IPS-11a (cell line): ENCODE data around the gene ANKS1B.

Source experiments
- H3K4me3 ChIP-seq: one replicate; pipeline ENCODE4 v1.5.1; 2013; ENCODE audit warnings: low read depth, low read length, control low read depth

Gene ANKS1B

DNA sequence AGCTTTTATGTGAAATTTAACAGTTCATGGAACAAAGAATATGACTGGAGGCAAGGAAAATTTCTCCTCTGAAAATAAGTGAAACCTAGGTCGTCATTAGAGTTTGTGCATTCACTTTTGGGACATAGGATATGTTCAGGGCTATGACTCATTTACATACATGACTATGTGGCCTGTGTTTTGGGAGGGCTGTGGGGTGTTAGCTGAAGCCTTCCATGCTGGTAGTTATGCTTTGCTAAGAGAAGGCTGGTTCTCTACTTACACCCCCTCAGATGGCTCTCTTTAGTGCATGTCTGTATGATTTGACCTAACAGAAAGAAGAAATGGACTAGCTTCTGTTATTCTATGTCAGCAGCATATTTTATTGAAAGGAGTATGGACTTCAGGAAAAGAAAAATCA is 753.7 kb downstream of the ANKS1B start:
- H3K4me3 ChIP-seq = no peak overlapping the region

- H3K4me3 ChIP-seq = no peak overlapping the region
These were observed 760.5 kb downstream of the ANKS1B start for GRCh38 chr12:99224237-99224636.

- H3K4me3 ChIP-seq = no peak overlapping the region
These were observed 761.2 kb downstream of the ANKS1B start for GRCh38 chr12:99223579-99223978.

DNA sequence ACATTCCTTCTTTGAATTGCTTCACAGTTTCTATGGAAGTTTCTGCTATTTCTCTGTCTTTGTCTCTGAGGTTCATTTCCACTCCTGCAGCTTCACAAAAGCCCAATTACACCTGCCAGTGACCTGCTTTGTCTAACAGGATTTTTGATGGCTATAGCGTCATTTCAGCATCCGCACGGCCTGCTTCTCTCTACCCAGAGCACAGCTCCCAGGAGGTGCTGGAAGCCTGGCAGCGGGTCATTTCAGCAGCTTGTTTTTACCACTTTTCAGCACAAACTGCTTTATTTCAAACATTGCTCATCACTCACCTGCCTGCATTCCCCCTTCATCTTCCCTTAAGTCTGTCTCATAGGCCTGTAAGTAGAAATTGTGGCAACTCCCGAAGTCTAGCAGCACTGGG is 771.7 kb downstream of the ANKS1B start:
- no peak overlapping the region for H3K4me3 ChIP-seq

GRCh38 chr12:99212275-99212674 is 772.5 kb downstream of the ANKS1B start:
- no peak overlapping the region for H3K4me3 ChIP-seq

- H3K4me3 ChIP-seq = no peak overlapping the region
These were observed 779.6 kb downstream of the ANKS1B start for GRCh38 chr12:99205111-99205510.

DNA sequence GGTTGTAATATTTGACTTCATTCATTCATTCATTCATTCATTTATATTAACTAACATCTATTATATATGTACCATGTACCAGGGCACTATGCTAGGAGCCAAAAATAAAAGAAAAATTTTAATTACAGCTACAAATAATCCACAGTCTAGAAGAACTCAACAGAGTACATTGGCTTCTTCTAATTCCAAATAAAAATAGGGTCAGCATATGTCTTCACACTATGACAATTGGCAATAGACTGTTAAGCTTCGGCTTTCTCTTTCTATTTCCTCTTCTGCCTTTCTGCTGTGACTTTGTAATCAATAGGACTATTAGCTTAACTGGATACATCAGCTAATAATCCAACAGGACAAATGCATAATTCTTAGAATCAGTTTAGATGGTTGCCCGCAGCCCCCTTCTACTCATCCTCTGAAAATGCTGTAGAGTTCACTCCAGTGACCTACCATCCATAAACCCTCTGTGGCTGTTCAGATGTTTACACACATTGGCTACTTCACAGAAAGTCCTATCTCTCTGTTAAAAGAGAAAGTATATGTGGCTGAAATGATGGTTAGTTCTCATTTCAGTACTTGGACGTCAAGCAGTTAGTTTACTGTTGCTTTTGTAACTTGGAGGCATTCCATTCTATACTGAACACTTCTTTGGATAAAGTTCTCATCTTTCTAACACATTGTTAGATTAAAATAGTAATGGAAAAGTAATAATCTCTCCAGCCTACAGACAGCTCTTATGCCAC is 782.7 kb downstream of the ANKS1B start:
- no peak overlapping the region for H3K4me3 ChIP-seq

- H3K4me3 ChIP-seq = no peak overlapping the region
These were observed 783.9 kb downstream of the ANKS1B start for GRCh38 chr12:99200711-99201384.

DNA sequence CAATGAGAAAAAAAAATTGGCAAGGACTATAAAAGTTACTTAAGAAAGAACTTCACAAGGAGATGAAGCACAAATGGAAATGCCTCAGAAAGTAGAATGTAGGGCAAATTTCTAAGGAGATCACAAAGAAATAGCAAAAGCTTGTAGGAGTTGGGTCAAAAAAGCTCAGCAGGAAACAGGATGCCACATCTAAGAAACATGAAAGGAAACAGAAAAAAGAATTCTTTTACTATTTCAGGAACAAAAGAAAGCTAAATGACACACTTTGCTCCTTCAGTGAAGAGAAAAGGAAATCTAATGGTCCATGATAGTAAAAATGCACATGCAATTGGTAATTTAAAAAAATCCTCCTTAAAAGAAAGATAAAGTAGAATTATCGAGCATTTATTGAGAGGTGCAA is 789.3 kb downstream of the ANKS1B start:
- H3K4me3 ChIP-seq = no peak overlapping the region

DNA sequence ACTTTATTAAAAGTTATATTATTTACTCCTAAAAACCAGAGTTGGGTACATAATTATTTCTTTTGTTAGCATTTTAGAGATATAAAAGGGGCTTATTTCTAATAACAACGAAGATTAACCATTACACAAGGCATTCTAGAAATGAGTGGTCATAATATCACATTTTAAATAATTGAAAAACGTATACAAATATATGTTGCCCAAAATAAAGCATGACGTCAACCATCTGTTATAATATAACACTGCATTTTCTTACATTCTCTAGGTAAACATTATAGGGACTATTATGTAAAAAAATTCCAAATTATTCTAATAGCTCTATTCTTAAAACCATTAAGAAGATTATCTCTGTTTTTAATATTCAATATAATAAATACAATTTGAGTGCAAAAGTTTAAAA is 792.2 kb downstream of the ANKS1B start:
- no peak overlapping the region for H3K4me3 ChIP-seq

GRCh38 chr12:99176871-99177270 is 807.9 kb downstream of the ANKS1B start:
- H3K4me3 ChIP-seq = no peak overlapping the region

DNA sequence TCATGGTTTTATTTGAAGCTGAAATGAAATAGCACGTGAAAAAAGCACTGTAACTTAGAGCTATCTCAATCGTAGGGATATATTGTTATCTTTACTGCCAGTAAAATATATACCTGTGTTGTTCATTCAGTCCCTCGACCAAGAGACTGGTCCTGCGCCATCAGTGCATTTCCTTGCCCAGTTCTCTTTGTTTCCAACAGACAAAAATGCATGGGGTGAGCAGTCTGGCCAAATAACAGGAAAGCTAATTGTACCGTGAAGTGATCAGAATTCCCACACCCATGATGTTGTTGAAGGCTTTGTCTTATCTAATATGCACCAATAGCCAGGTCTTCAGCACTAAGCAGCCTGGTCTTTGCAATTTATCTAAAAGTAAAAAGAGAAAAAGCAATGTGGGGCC is 814.3 kb downstream of the ANKS1B start:
- H3K4me3 ChIP-seq = no peak overlapping the region

- no peak overlapping the region for H3K4me3 ChIP-seq
These were observed 814.7 kb downstream of the ANKS1B start for GRCh38 chr12:99170037-99170436.

- H3K4me3 ChIP-seq = no peak overlapping the region
These were observed 826.8 kb downstream of the ANKS1B start for GRCh38 chr12:99157946-99158345.

GRCh38 chr12:99154983-99155336 is 829.8 kb downstream of the ANKS1B start:
- no peak overlapping the region for H3K4me3 ChIP-seq

DNA sequence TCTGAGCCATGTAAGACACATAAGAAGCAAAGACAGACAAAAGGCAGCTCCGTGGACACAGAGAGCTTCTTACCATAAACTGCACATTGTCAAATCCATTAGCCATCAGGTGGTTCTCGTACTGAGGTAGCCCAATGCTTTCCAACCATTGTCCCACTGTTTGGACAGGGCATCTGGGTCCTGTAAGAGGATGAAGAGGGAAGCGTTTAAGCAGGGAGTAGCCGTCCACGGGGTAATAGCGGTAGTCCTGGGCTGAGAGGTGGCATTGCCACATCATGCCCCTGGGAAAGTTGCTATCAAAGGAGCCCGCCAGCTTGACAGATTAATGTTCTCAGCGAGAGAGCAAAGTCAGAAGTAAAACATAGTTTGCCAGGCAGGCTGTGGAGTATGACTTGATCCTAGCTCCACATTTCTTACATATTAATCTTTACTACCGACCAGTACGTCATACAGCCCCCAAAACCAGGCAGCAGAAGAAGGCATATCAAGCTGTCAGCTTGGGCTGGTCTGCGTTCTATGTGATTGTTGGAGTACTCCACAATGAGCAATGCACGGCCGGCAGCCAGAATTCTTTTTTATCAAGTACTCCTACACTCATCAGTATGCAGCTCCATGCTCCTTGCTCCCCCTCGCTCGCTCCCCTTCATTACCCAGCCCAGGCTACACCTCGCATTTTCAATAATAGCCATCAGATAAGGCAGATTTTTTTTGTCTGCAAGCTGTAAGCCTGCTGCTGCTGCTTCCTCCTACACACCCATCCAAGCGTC is 830.3 kb downstream of the ANKS1B start:
- H3K4me3 ChIP-seq = no peak overlapping the region

DNA sequence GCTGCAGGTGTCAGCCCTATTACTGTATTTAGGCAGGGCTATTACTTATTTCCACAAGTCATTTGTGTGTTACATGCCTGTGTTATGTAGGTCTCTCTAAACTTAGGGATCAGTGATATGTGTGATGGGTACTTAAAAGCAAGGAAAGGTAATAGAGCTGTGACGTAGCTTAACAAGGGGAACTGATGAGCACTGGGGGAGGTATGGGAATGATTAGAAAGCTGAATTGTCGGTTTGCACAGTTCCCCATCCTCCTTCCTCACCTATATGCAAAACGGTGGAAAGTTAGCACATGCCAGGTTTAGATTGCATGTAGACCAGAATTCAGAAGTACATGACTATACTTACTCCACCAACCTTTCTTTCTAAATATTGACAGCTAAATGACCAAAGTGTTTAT is 831.4 kb downstream of the ANKS1B start:
- H3K4me3 ChIP-seq = no peak overlapping the region

DNA sequence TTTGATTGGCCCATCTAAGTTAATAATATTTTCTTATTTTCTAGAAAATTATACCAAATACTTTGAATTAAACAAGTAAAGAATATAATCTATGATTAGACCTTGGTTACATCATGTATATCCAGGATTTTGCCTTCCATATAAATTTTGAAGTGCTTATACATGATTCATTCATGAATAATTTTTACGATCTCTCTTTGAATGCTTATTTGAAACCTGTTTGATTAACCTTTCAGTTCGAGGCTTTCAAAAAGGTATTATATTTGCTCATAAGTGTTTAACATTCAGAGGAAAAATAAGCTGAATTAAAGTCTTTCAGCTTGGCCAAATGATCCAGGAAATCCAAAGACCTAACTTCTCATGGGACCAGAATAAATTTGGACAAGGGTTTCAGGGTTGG is 832.4 kb downstream of the ANKS1B start:
- H3K4me3 ChIP-seq = no peak overlapping the region

DNA sequence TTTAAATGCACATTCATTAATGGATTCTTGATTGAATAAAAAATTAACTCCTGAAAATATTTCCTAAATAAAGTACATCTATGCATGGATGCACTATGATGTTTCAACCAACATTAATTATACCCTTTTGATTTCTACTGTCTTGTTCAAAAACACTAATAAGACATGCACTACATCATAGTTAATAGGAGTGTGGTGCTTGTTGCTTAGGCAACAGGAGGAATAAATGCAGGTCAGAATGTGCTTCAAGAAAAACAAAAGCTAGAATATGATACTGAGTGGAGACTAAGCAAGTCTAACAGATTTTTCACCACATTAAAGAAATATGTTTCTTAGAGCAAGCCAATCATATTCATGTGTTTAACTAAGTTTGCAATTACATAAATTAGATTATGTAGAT is 833.0 kb downstream of the ANKS1B start:
- no peak overlapping the region for H3K4me3 ChIP-seq

DNA sequence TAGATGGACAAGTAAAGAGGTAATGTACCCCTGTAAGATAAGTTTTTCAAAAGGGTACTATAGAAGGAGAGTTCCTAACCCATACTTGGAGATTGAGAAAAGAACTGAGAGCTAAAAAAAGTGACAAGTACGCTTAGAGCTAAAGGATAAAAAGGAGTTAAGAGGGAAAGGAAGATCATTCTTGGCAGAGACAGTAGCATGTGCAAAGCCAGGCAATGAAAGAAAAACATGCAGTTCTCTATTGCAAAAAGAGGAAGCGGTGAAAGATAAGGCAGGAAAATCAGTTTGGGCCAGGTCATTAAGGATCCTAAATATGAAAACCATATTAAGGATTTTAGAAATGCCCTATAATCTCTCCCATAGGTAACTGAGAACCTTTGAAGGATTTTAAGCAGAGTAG is 837.6 kb downstream of the ANKS1B start:
- no peak overlapping the region for H3K4me3 ChIP-seq

DNA sequence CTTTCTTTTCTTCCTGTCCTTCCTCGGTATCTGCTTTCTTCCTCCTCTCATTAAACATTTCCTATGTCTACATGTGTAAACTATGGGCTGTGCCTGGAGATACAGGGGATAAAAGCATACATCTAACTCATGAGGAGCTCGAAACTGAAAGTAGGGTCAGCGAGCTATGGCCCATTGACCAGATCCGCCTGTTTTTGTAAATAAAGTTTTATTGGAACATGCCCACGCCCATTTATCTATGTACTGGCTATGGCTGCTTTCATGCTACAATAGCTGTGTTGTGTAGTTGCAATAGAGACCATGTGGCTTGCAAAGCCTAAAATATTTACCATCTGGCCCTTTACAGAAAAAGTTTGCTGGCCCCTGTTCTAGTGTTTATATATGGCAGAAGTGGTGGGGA is 838.0 kb downstream of the ANKS1B start:
- H3K4me3 ChIP-seq = no peak overlapping the region

DNA sequence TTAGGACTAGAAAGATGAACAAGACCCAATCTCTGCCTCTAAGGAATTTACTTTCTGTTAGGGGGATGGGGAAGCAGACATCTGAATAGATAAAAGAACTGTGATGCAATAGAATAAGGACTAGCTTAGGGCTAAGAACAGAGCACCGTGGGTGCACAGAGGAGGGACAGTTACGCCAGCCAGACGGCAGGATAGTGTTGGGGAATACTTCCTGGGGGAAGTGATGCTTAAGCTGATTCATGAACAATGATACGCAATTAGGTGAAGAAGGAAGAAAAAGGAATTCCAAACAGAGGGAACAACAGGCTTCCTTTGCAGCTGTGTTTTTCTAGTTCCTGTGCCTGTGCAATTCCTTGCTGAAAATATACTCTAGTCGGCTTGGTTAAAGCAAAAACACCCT is 838.6 kb downstream of the ANKS1B start:
- no peak overlapping the region for H3K4me3 ChIP-seq
